Suppressor macrophage (primary cell): ENCODE measurements around the gene CELSR1.
"Not testable (repeated sequence)": the region's sequence is repeated elsewhere in the genome, so short reads cannot be mapped to it uniquely, and the experiment has no call there.

ENCODE experiments used
- DNase-seq, 4 experiments: peaks; one replicate each; pipeline ENCODE4 v3.0.0-alpha.2; 2020 to 2022

The CELSR1 gene

GRCh38 chr22:46418827-46419226, 118.6 kb downstream of the CELSR1 start:
- no peak for DNase-seq

DNA sequence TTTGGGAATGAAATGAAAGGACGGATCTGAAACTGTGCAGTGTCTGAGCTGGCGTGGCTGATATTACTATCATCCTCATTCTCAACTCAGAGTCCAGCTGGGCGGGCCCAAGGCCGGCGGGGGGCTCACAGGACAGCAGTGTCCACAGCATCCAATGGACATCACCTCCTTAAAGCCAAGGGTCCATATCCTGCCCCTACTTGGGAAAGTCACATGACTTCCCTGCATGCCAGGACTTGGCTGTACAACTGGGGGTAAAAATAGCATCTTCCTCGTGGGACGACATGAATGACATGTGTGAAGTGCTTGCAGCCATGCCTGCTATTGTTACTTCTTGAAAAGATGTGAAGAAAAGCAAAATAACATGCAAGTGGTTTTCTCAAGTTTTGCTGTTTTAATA, 119.7 kb downstream of the CELSR1 start:
- no peak for DNase-seq

DNA sequence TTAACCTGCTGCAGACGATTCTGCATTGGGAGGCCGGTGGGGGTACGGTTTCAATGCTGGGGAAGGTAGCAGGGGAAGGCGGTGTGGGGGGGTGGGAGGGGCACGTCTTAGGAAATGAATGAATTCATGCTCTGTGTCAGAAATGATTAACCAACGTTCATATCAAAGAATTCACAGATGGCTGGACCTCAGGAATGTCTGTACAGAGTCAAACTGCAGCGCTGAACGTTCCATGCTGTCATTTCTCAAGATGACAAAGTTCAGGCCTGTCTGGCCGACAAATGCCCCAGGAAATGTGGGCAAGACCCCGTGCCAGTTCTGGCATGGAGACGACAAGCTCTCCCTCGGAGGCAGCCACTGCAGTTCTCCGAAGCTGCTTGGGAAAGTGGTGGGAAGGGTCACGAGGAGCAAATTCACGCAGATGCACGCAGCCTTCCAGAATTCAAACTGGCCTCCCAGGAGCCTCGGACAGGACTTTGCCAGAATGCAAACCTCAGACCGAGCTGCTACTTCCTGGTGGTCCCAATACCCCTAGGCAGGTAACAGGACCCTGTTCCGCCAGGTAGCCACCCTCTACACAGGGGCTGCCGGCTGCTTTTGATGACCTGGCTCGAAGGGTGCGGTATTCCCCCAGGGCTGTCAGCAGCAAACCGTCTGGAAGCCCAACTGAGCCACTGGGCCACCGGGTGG, 120.4 kb downstream of the CELSR1 start:
- DNase-seq = no peak

DNA sequence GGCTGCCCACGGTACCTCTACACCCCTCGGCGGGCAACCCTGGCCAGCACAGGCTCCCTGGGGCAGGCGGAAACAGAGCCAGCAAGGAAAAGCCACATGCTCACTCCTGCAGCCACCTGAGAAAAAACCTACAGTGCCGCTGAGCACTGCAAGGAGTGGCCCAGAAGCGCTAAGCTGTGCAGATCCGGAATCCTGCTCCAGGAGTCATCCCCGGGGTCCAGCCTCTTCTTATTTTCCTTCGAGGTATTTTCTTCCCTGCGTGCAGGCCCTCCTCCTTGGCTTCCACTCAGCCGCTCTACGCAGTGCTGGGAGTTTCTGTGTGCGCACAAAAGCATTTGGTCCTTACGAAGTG, 120.9 kb downstream of the CELSR1 start:
- no peak for DNase-seq

GRCh38 chr22:46415776-46416519, 121.5 kb downstream of the CELSR1 start:
- DNase-seq = no peak

DNA sequence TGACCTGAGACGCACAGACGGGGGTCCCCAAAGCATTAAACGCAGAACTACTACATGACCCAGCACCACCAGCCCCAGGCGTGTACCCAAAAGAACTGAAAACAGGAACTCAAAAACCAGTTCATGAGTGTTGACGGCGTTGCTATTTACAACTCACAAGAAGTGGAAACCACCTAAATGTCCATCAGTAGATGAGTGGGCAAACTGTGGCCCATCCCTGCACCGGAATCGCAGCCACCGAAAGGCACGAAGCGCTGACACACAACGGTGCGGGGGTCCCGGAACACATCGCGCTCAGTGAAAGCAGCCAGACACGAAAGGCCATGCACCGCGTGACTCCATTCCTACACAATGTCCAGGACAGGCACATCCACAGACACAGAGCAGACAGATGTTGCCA, 122.7 kb downstream of the CELSR1 start:
- no peak for DNase-seq

DNA sequence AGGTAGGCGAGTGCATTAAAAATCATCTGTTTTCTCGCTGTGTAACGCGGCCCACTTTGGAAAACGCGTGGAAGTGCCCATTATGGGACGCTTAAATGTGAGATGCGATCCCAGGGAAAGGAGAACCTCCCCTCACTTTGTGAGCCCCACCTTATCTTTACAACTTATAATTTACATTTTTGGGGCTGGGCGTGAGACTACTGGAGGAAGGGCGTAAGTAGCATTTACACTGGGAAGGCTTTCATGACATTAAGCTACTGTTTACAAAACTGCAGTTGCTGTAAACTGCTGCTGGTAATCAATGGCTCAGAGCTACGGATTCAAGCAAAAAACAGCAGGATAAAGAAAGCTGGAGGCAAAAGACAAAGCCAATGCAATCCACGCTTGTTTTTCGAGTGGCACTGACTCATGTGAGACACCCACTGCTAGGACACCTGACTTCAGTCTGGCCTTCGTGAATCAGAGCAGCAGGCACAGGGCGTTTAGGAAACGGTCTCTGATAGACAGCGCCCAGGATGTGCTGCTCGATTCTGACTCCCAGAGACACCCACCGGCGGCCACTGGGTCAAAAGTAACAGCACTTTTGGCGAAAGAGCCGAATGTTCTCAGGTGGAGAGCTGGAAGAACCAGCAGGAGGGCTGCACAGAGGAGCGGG, 123.6 kb downstream of the CELSR1 start:
- no peak for DNase-seq

DNA sequence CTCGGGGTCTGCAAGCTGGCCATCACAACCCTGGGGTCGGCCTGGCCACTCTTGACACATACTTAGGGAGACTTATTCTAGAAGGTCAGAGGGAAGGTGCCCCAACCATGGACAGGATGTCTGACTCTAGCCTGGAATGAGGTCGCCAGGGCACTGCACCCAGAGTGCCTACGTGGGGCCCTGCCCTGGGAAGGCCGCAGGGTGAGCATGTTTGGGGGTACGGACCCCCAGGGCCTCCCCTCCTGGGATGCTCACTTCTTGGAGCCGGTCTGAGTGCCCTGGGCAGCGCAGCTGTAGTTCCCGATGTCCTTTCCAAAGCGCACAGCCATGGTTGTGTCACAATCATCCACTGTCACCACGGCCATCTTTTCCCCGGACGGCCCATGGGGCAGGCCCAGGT, 126.1 kb downstream of the CELSR1 start:
- no peak for DNase-seq

- no peak for DNase-seq
Measured at GRCh38 chr22:46410291-46410808, 127.1 kb downstream of the CELSR1 start.

GRCh38 chr22:46409631-46410210, 127.7 kb downstream of the CELSR1 start:
- DNase-seq = no peak

DNA sequence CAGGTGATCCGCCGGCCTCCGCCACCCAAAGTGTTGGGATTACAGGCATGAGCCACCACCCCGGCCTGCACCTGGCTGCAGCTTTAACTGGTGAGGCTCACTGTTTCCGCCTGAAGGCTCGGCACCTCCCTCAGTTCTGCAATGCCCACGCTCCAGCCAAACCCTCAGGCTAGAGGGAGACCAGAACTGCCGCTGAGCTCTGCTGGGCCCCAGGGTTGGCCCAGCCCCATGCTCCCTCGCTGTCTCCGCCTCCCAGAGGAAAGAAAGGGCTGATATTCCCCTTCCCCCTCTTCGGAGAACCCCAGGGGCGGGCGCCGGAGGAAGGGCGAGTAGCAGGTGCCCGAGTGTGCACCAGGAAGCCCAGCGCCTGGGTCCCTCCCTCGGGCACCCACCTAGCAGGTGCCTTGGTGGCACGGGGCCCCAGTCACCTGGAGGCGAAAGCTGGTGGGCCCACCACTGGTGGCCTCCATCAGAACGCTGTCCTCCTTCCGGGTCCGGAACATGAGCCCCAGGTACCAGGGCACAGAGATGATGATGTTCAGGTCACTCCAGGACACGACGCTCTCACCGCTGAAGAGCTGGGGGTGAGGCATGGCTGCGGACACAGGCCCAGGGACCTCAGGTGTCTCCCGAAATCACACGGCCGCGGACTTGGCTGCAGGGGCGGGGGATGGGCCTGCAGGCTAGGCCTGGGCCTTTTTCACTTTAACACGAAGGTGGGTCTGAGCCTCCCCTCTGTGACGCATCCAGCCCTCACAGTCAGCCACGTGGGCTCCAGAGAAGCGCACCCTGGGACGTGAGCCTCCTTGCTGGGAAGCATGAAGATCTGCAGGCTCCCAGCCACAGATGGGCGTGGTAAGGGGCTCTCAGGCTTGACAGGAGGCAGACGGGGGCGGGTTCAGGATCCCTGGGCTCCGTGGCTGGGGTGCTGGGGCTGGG, 128.6 kb downstream of the CELSR1 start:
- no peak for DNase-seq

- no peak for DNase-seq
Measured at GRCh38 chr22:46407748-46408147, 129.7 kb downstream of the CELSR1 start.

GRCh38 chr22:46406791-46407190, 130.6 kb downstream of the CELSR1 start:
- no peak for DNase-seq

- DNase-seq = no peak
Measured at GRCh38 chr22:46406349-46406748, 131.1 kb downstream of the CELSR1 start.

- DNase-seq = no peak
Measured at GRCh38 chr22:46405901-46406300, 131.5 kb downstream of the CELSR1 start.

GRCh38 chr22:46403880-46404279, 133.5 kb downstream of the CELSR1 start:
- not testable (repeated sequence) for DNase-seq

- no peak for DNase-seq
Measured at GRCh38 chr22:46402505-46402904, 134.9 kb downstream of the CELSR1 start.

- no peak for DNase-seq
Measured at GRCh38 chr22:46401370-46401769, 136.1 kb downstream of the CELSR1 start.

- no peak for DNase-seq
Measured at GRCh38 chr22:46399251-46400024, 138.0 kb downstream of the CELSR1 start.

- DNase-seq = no peak
Measured at GRCh38 chr22:46397951-46398350, 139.5 kb downstream of the CELSR1 start.

DNA sequence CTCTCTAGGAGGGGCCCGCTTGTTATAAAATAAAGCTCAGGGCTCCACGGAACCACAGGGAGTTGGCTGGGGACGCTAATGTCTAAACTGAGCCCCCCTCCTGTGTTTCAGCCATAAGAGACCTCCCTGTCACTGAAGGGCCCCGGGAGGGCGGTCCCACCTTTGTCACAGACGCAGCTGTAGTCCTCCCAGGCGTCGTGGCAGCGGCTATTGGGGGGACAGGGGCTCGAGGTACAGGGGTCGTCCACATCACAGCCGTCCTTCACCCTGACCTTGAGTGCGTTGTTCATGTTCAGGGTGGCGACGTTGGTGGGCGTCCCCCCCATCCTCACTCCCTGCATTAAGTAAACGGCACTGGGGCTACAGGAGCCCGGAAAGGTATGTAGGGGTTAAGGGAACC, 139.9 kb downstream of the CELSR1 start:
- no peak for DNase-seq
